ENCODE data around the gene ARID1A. TPM values are rescaled to one million over a fixed set of nuclear protein-coding genes. Genes with fewer than 3 reads are reported as not detected.

The ARID1A gene
- total RNA-seq, 2 experiments from 2014 or later: 55.2 to 123 TPM

GRCh38 chr1:26744075-26744959 lies 48.5 kb downstream of the ARID1A start:
- Histone ChIP-seq H3K36me3 (ENCODE audit: insufficient read depth, low read length) (peaks cover 91% of the 10 kb centered on the region), H3K4me1 (ENCODE audit: insufficient read depth, low read length, poor library complexity, severe bottlenecking) (peaks cover 60% of the 10 kb centered on the region), H2AFZ (ENCODE audit: low read length) (no peak overlapping the region), H3K79me2 (ENCODE audit: insufficient read depth, low read depth, low read length) (peaks cover 64% of the 10 kb centered on the region; the same call in 1 of the 2 replicates), H3K4me2 (ENCODE audit: low read length) (peak overlapping the region; percentile 81), H3K9me2 (ENCODE audit: insufficient read depth, low read length) (no peaks in the 10 kb centered on the region), H4K20me1 (ENCODE audit: insufficient read depth, low read length) (no peaks in the 10 kb centered on the region), H3K27ac (ENCODE audit: low read depth, low read length, poor library complexity, severe bottlenecking) (peak overlapping the region; percentile 96), H3K9me3 (ENCODE audit: low read length) (no peaks in the 10 kb centered on the region), H3K4me3 (ENCODE audit: low read depth, low read length, poor library complexity, severe bottlenecking) (peak overlapping the region; percentile 61)
- CTCF ChIA-PET (ENCODE audit: unreplicated experiment): interaction anchor here (1.6 kb wide), 1 partner anchor 44 kb away, joined by 5 read pairs; the partner anchor contains the start of gene PIGV
- DNase-seq (ENCODE audit: low spot score): peak; percentile 97
- POLR2A ChIA-PET: interaction anchor here (0.6 to 4.2 kb wide), 13 partner anchors 12 to 416 kb away, joined by 3 to 24 read pairs (median 4); no protein-coding TSS in a partner anchor
- no peak for TF ChIP-seq CTCF (conservative IDR thresholded peaks at IDR 0.05; ENCODE audit: low read length)
- no peak for TF ChIP-seq EZH2phosphoT487 (IDR thresholded peaks at IDR 0.05; ENCODE audit: borderline replicate concordance, low read depth, low read length)
- intact Hi-C loops (cut with micrococcal nuclease; ENCODE audit: unreplicated experiment): loop anchor here (1.0 to 2.0 kb wide), 2 partner anchors 43 to 52 kb away; partner anchors contain the start of gene PIGV
- BruUV-seq (replicated peaks): no TSS peak

- intact Hi-C loops (cut with micrococcal nuclease; ENCODE audit: unreplicated experiment): loop anchor here (2.0 kb wide), 1 partner anchor 52 kb away; no protein-coding TSS in a partner anchor
- H3K36me3 ChIP-seq (ENCODE audit: insufficient read depth, low read length): peaks cover 91% of the 10 kb centered on the region
Observed at GRCh38 chr1:26745191-26745590, 49.4 kb downstream of the ARID1A start.

More at GRCh38 chr1:26745191-26745590, 49.4 kb downstream of the ARID1A start:
- Histone ChIP-seq H3K27ac (ENCODE audit: low read depth, low read length, poor library complexity, severe bottlenecking) (peak overlapping the region; percentile 96), H3K9me3 (ENCODE audit: low read length) (no peaks in the 10 kb centered on the region), H2AFZ (ENCODE audit: low read length) (no peak overlapping the region), H3K4me1 (ENCODE audit: insufficient read depth, low read length, poor library complexity, severe bottlenecking) (peaks cover 51% of the 10 kb centered on the region), H3K4me2 (ENCODE audit: low read length) (peak overlapping the region; percentile 81), H3K79me2 (ENCODE audit: insufficient read depth, low read depth, low read length) (peaks cover 57% of the 10 kb centered on the region; the same call in 1 of the 2 replicates), H3K4me3 (ENCODE audit: low read depth, low read length, poor library complexity, severe bottlenecking) (peak overlapping the region; percentile 61), H3K9me2 (ENCODE audit: insufficient read depth, low read length) (no peaks in the 10 kb centered on the region), H4K20me1 (ENCODE audit: insufficient read depth, low read length) (no peaks in the 10 kb centered on the region)
- ChIA-PET POLR2A (interaction anchor here (0.7 to 4.2 kb wide), 13 partner anchors 13 to 68 kb away, joined by 3 to 24 read pairs (median 4); no protein-coding TSS in a partner anchor), CTCF (ENCODE audit: unreplicated experiment) (interaction anchor here (0.5 kb wide), 1 partner anchor 140 kb away, joined by 3 read pairs; no protein-coding TSS in a partner anchor)
- TF ChIP-seq EZH2phosphoT487 (IDR thresholded peaks at IDR 0.05; ENCODE audit: borderline replicate concordance, low read depth, low read length) (no peak), CTCF (conservative IDR thresholded peaks at IDR 0.05; ENCODE audit: low read length) (no peak)
- no peak for DNase-seq (ENCODE audit: low spot score)
- BruUV-seq (replicated peaks): no TSS peak

All from OCI-LY7 (cell line).